Ovary (tissue), 3 donors: ENCODE data around the gene RBM28.

ENCODE experiments used
- POLR2A ChIP-seq: fragments of 450-650 bp; IDR thresholded peaks from one replicate; pipeline ENCODE4 v1.6.1; 2017; ENCODE audit warnings: antibody characterized with exemption, mild to moderate bottlenecking, moderate library complexity
- TF ChIP-seq, protein P1 (sequence below), 3 donors: fragments of 450-650 bp in 2 of 3; fragments of 200-600 bp in 1 of 3; IDR thresholded peaks; one replicate each; pipeline versions ENCODE4 v1.5.1 to v1.8.0; 2016 to 2022; ENCODE audit warnings: antibody characterized with exemption in 3 of 3, mild to moderate bottlenecking in 1 of 3
- donor health status: DM: no; HTN: no; CAD: no.

- TF ChIP-seq, protein P1, sequence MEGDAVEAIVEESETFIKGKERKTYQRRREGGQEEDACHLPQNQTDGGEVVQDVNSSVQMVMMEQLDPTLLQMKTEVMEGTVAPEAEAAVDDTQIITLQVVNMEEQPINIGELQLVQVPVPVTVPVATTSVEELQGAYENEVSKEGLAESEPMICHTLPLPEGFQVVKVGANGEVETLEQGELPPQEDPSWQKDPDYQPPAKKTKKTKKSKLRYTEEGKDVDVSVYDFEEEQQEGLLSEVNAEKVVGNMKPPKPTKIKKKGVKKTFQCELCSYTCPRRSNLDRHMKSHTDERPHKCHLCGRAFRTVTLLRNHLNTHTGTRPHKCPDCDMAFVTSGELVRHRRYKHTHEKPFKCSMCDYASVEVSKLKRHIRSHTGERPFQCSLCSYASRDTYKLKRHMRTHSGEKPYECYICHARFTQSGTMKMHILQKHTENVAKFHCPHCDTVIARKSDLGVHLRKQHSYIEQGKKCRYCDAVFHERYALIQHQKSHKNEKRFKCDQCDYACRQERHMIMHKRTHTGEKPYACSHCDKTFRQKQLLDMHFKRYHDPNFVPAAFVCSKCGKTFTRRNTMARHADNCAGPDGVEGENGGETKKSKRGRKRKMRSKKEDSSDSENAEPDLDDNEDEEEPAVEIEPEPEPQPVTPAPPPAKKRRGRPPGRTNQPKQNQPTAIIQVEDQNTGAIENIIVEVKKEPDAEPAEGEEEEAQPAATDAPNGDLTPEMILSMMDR (IDR thresholded peaks at IDR 0.05), result no peak
- TF ChIP-seq POLR2A, result no peak
Measured at GRCh38 chr7:128384726-128385125, 41.0 kb upstream of the RBM28 start.
